Stomach (tissue), 9 donors: ENCODE results near the gene DRD2. TPM values are rescaled to one million over a fixed set of nuclear protein-coding genes. Genes with fewer than 3 reads are reported as not detected.
A peak's percentile ranks its signal among the peaks of the same experiment; 100 is the strongest.

Source experiments
- DNase-seq, 2 donors: peaks; one replicate each; pipeline versions ENCODE4 v3.0.0 to v3.0.0-alpha.2; 2013 to 2019
- H3K27ac ChIP-seq, 5 donors: fragments of 200-600 bp in 4 of 5; sonication (generic) in 4 of 5; one replicate each; pipeline ENCODE4 v1.5.1; 2013 to 2019; ENCODE audit warnings: mild to moderate bottlenecking in 1 of 5, moderate library complexity in 1 of 5
- H3K27me3 ChIP-seq, 3 donors: fragments of 200-600 bp; sonication (generic); one replicate each; pipeline ENCODE4 v1.5.1; 2017 to 2019; ENCODE audit warnings: mixed run types in 1 of 3
- H3K36me3 ChIP-seq, 4 donors: fragments of 200-600 bp; sonication (generic); 1 replicate in 3 of 4; 2 replicates in 1 of 4; pipeline ENCODE4 v1.5.1; 2016 to 2019
- H3K4me1 ChIP-seq, 4 donors: fragments of 200-600 bp; sonication (generic); one replicate each; pipeline ENCODE4 v1.5.1; 2016 to 2019
- H3K4me3 ChIP-seq, 4 donors: fragments of 200-600 bp; sonication (generic) in 3 of 4; one replicate each; pipeline ENCODE4 v1.5.1; 2016 to 2019; ENCODE audit warnings: mild to moderate bottlenecking in 1 of 4
- H3K9me3 ChIP-seq, 4 donors: fragments of 200-600 bp; sonication (generic); one replicate each; pipeline ENCODE4 v1.5.1; 2016 to 2019
- CTCF ChIP-seq, 7 experiments: fragments of 450-650 bp in 4 of 7; fragments of 200-600 bp in 3 of 7; sonication (generic) in 3 of 7; IDR thresholded peaks; one replicate each; pipeline ENCODE4 v1.5.1; 2016 to 2019; ENCODE audit warnings: antibody characterized with exemption in 7 of 7, control low read depth in 2 of 7, mild to moderate bottlenecking in 1 of 7
- EP300 ChIP-seq: sonication (generic); formaldehyde crosslinking; IDR thresholded peaks from one replicate; pipeline ENCODE4 v1.6.1; 2017; ENCODE audit warnings: antibody characterized with exemption
- POLR2A ChIP-seq, 4 donors: fragments of 450-650 bp; IDR thresholded peaks; one replicate each; pipeline ENCODE4 v1.6.1; 2016; ENCODE audit warnings: antibody characterized with exemption in 4 of 4, control low read depth in 2 of 4, mild to moderate bottlenecking in 1 of 4, moderate library complexity in 1 of 4
- POLR2AphosphoS5 ChIP-seq, 3 donors: sonication (generic); formaldehyde crosslinking; IDR thresholded peaks; one replicate each; pipeline ENCODE4 v1.6.1; 2016; ENCODE audit warnings: antibody characterized with exemption in 3 of 3
- whole genome bisulfite sequencing, 5 donors: extraction: QIAGEN DNeasy Blood & Tissue Kit in 3 of 5; methylation state at CpG; one replicate each; pipeline versions ENCODE4 v1.1.5 to v1.1.7; 2013 to 2018; 5-methylcytosine and 5-hydroxymethylcytosine counted together
- intact Hi-C: fragments of 100-400 bp; cut with DNase I; formaldehyde crosslinking; loops from one replicate; pipeline ENCODE4 v1.15.1; 2023; ENCODE audit warnings: low total_unique reads
- polyA plus RNA-seq, 3 donors: library from polyadenylated mRNA; stranded (reverse); fragments of 200-250 nt; gene quantifications; one replicate each; pipeline ENCODE4 v1.2.3, GENCODE V29; 2013
- total RNA-seq, 5 donors: library from RNA; depleted of rRNA; stranded (reverse); fragments of >200 nt; gene quantifications; one replicate each; pipeline versions ENCODE4 v1.1.0 to v1.2.3, GENCODE V29; 2014 to 2016
- donor health status: healthy with polysubstance abuse.
- donor health status: Bipolar disorder and iron deficiency.
- donor health status: healthy.

DRD2 gene
- total and polyA plus RNA-seq, 8 donors: 0.03 TPM; not detected in 7

GRCh38 chr11:113506893-113507292 is 31.7 kb upstream of the DRD2 start:
- no peak for TF ChIP-seq CTCF (IDR thresholded peaks at IDR 0.05)
- H3K4me1 ChIP-seq: no peaks in the 10 kb centered on the region
- 86 to 100% (median 92%) methylated on average over 1 of the region's 1 CpG for WGBS, 5 donors
- H3K27ac ChIP-seq: no peak overlapping the region
- H3K4me3 ChIP-seq: no peak overlapping the region
- H3K36me3 ChIP-seq: no peaks in the 10 kb centered on the region
- peaks cover 0 to 13% (median 0%) of the 10 kb centered on the region in 3 donors for H3K27me3 ChIP-seq
- no peaks in the 10 kb centered on the region for H3K9me3 ChIP-seq
- DNase-seq: no peak
- intact Hi-C loops: no loop called here

GRCh38 chr11:113506461-113506860 is 31.3 kb upstream of the DRD2 start:
- 72 to 80% (median 75%) methylated on average over 6 of the region's 6 CpGs for WGBS, 5 donors
- intact Hi-C loops: no loop called here

GRCh38 chr11:113505541-113506375 is 30.6 kb upstream of the DRD2 start:
- Histone ChIP-seq H3K4me3 (no peak overlapping the region), H3K27me3 (peaks cover 0 to 21% (median 0%) of the 10 kb centered on the region in 3 donors), H3K27ac (no peak overlapping the region), H3K4me1 (no peaks in the 10 kb centered on the region), H3K36me3 (no peaks in the 10 kb centered on the region), H3K9me3 (no peaks in the 10 kb centered on the region)
- TF ChIP-seq EP300: no peak
- TF ChIP-seq CTCF (IDR thresholded peaks at IDR 0.05): no peak
- no peak for TF ChIP-seq POLR2A (IDR thresholded peaks at IDR 0.05)
- TF ChIP-seq POLR2AphosphoS5 (IDR thresholded peaks at IDR 0.05): no peak
- intact Hi-C loops: no loop called here
- 32 to 44% (median 34%) methylated on average over 12 of the region's 12 CpGs for WGBS, 5 donors
- DNase-seq: peak in 1 of 2 donors; percentile 61

More at GRCh38 chr11:113506461-113506860, 31.3 kb upstream of the DRD2 start:
- TF ChIP-seq POLR2A (IDR thresholded peaks at IDR 0.05) (no peak), EP300 (no peak), CTCF (IDR thresholded peaks at IDR 0.05) (no peak), POLR2AphosphoS5 (IDR thresholded peaks at IDR 0.05) (no peak)
- DNase-seq: no peak
- Histone ChIP-seq H3K36me3 (no peaks in the 10 kb centered on the region), H3K9me3 (no peaks in the 10 kb centered on the region), H3K27me3 (peaks cover 0 to 14% (median 0%) of the 10 kb centered on the region in 3 donors), H3K4me1 (no peaks in the 10 kb centered on the region), H3K27ac (no peak overlapping the region), H3K4me3 (no peak overlapping the region)

GRCh38 chr11:113505046-113505445 is 29.8 kb upstream of the DRD2 start:
- Histone ChIP-seq H3K4me3 (no peak overlapping the region), H3K27ac (no peak overlapping the region), H3K27me3 (peaks cover 0 to 23% (median 0%) of the 10 kb centered on the region in 3 donors), H3K9me3 (no peaks in the 10 kb centered on the region), H3K4me1 (no peaks in the 10 kb centered on the region), H3K36me3 (no peaks in the 10 kb centered on the region)
- no peak for DNase-seq
- 69 to 77% (median 73%) methylated on average over 3 of the region's 3 CpGs for WGBS, 5 donors
- no peak for TF ChIP-seq POLR2AphosphoS5 (IDR thresholded peaks at IDR 0.05)
- no peak for TF ChIP-seq CTCF (IDR thresholded peaks at IDR 0.05)
- TF ChIP-seq POLR2A (IDR thresholded peaks at IDR 0.05): no peak
- no peak for TF ChIP-seq EP300
- intact Hi-C loops: no loop called here
